GM12872 (cell line): Measurements from ENCODE around the gene EHD2.

Experiments
- TF ChIP-seq, protein P1 (sequence below): IDR thresholded peaks from 3 replicates; pipeline ENCODE4 v1.5.1; 2011; ENCODE audit warnings: low read depth, mild to moderate bottlenecking, low read length, moderate library complexity; ENCODE audit not compliant: insufficient read depth

EHD2 gene

DNA sequence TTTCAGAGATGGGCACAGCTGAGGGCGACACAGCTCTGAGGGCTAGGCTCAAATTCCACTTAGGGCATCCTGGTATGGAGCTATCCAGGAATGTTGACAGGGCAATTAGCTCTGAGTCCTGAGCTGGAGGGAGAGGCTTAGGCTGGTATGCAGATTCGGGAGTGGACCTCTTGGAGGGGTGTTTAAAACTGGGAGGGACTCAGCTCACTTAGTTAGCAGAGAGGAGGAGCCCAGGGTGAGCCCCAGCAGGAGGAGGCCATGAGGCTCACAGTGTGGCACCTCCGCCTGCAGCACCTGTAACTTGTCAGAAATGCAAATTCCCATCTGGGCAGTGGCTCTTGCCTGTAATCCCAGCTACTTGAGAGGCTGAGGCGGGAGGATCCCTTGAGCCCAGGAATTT lies 21.9 kb downstream of the EHD2 start:
- TF ChIP-seq, protein P1, sequence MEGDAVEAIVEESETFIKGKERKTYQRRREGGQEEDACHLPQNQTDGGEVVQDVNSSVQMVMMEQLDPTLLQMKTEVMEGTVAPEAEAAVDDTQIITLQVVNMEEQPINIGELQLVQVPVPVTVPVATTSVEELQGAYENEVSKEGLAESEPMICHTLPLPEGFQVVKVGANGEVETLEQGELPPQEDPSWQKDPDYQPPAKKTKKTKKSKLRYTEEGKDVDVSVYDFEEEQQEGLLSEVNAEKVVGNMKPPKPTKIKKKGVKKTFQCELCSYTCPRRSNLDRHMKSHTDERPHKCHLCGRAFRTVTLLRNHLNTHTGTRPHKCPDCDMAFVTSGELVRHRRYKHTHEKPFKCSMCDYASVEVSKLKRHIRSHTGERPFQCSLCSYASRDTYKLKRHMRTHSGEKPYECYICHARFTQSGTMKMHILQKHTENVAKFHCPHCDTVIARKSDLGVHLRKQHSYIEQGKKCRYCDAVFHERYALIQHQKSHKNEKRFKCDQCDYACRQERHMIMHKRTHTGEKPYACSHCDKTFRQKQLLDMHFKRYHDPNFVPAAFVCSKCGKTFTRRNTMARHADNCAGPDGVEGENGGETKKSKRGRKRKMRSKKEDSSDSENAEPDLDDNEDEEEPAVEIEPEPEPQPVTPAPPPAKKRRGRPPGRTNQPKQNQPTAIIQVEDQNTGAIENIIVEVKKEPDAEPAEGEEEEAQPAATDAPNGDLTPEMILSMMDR, result no peak

DNA sequence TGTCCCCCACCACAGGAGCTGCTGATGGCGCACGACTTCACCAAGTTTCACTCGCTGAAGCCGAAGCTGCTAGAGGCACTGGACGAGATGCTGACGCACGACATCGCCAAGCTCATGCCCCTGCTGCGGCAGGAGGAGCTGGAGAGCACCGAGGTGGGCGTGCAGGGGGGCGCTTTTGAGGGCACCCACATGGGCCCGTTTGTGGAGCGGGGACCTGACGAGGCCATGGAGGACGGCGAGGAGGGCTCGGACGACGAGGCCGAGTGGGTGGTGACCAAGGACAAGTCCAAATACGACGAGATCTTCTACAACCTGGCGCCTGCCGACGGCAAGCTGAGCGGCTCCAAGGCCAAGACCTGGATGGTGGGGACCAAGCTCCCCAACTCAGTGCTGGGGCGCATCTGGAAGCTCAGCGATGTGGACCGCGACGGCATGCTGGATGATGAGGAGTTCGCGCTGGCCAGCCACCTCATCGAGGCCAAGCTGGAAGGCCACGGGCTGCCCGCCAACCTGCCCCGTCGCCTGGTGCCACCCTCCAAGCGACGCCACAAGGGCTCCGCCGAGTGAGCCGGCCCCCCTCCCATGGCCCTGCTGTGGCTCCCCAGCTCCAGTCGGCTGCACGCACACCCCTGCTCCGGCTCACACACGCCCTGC lies 27.8 kb downstream of the EHD2 start:
- TF ChIP-seq, protein P1, result no peak

DNA sequence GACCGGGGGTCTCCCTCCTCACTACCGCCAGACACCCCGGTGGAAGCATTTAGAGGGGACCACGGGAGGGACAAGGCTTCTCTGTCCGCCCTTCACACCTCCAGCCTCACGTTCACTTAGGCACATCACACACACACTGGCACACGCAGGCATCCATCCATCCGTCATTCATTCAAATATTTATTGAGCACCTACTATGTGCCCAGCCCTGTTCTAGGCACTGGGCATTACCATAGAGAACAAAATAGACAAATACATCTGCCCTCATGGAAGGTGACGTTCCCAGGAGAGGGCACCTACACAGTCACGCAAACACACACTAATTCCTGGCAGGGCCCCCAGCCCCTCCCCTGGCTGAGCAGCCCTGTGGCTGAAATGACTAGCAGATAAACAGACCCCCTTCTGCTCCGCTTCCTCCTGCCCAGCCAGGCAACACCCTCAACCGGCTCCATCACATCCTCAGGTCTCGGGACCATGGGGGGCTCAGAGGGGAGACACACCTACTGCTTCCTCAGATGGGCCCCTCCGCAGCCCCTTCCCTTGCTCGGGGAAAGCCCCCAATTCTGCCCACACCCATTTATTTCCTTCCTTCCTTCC lies 28.4 kb downstream of the EHD2 start:
- TF ChIP-seq, protein P1, result no peak

DNA sequence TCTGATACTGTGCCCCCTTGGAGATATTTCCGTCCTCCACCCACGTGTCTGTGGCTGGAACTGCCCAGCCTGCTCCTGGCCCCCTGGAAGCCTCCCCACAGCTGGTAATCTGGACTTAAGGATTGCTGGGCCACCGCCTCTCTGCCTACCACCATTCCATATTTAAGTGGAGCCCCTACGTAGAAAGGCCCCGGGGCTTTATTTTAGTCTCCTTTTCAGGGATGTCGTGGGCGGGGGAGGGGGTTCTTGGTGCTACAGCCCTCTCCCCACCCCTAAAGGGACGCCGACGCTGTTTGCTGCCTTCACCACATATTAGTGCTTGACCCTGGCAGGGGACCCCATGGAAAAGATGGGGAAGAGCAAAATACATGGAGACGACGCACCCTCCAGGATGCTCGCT lies 29.4 kb downstream of the EHD2 start:
- TF ChIP-seq, protein P1, result no peak

DNA sequence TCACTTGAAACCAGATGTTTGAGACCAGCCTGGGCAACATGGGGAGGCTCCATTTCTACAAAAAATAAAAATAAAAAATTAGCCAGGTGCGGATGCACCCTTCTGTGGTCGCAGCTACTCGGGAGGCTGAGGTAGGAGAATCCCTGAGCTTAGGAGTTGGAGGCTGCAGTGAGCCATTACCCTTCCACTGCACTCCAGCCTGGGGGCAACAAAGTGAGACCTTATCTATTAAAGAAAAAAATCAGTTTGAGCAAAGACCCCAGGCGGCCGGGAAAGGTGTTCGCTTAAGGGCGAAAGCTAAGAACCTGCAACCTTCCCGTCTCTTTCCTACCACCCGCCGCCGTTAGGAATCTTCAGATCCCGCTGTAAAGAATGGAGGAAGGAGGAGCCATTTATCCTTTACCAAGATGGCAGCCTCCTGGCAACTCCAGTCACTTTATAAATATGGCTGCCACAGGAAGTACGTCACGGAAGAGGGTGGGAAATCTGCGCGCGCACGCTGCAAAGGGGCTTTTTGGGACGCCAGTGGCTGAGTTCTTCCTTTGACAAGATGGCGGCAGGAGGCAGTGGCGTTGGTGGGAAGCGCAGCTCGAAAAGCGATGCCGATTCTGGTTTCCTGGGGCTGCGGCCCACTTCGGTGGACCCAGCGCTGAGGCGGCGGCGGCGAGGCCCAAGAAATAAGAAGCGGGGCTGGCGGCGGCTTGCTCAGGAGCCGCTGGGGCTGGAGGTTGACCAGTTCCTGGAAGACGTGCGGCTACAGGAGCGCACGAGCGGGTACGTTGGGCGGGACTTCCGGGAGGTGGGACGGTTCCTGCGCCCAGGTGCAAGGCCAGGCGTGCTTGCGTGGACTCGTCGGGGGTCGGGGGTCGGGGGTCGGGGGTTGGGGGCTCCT lies 32.0 kb downstream of the EHD2 start, which contains the start of gene NOP53:
NOP53 (plus strand) TSS at position 537 of the 892 bp plus-strand sequence; CDS start at position 551, 14 bp downstream.
- TF ChIP-seq, protein P1, result no peak

DNA sequence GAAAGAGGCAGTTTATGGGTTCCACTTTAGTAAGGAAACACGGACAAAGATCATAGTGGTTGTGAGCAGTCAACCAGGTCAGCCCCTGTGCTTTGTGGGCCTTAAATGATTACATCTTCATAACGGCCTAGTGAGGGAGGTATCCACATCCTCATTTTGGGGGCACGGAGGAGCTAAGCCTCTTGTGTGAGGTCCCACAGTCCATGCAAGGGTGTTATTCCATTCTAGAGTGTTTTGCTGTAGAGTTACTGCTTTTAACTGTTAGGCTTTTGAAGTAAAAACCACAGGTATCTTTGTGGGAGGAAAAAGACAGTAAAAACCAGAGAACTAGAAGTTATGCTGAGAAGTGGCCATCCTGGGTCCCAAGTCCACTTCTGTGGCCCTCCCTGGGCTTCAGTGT lies 36.1 kb downstream of the EHD2 start:
- TF ChIP-seq, protein P1, result no peak

DNA sequence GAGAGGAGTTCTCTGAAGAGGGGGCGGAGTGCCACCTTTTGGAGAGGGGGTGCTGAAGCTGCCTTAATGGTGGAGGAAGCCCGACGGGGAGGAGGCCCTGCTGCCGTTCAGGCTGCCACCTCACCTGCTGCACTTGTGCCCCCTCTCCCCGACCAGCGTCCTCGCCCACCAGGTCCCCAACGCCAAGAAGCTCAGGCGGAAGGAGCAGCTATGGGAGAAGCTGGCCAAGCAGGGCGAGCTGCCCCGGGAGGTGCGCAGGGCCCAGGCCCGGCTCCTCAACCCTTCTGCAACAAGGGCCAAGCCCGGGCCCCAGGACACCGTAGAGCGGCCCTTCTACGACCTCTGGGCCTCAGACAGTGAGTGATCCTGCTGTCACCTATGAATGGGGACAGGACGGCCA lies 37.5 kb downstream of the EHD2 start:
- TF ChIP-seq, protein P1, result no peak
